HepG2 (cell line): ENCODE data around the gene MYH9.
"Not testable (repeated sequence)": the region's sequence is repeated elsewhere in the genome, so short reads cannot be mapped to it uniquely, and the experiment has no call there.

ENCODE experiments used
- ATM ChIP-seq: fragments of 450-650 bp; IDR thresholded peaks from 2 replicates; pipeline ENCODE4 v1.7.1; 2017; ENCODE audit warnings: mild to moderate bottlenecking, borderline replicate concordance
- CREB3 ChIP-seq: sonication (generic); formaldehyde crosslinking; IDR thresholded peaks from 2 replicates; pipeline ENCODE4 v1.5.0; 2020; ENCODE audit warnings: missing genetic modification reagents
- EP300 ChIP-seq, 3 experiments: sonication (generic) in 1 of 3; formaldehyde crosslinking in 1 of 3; IDR thresholded peaks; 2 replicates each; pipeline versions ENCODE4 v1.5.1 to v1.6.1; 2011 to 2020; ENCODE audit warnings: low read depth in 2 of 3, low read length in 2 of 3, borderline replicate concordance in 1 of 3, improper control_type of control experiment in 1 of 3, mild to moderate bottlenecking in 1 of 3, missing genetic modification reagents in 1 of 3, moderate library complexity in 1 of 3
- KDM1A ChIP-seq: IDR thresholded peaks from 2 replicates; pipeline ENCODE4 v1.6.1; 2016; ENCODE audit warnings: missing compliant biosample characterization
- MAZ ChIP-seq, 2 experiments: sonication (generic) in 1 of 2; formaldehyde crosslinking in 1 of 2; IDR thresholded peaks; 2 replicates each; pipeline versions ENCODE4 v1.5.0 to v1.6.1; 2012 to 2020; ENCODE audit warnings: low read depth in 2 of 2, mild to moderate bottlenecking in 2 of 2, borderline replicate concordance in 1 of 2, improper control_type of control experiment in 1 of 2, low read length in 1 of 2, missing genetic modification reagents in 1 of 2, moderate library complexity in 1 of 2
- MED1 ChIP-seq: sonication (generic); formaldehyde crosslinking; IDR thresholded peaks from 2 replicates; pipeline ENCODE4 v1.4.0; 2020; ENCODE audit warnings: missing genetic modification reagents
- ONECUT2 ChIP-seq: sonication (generic); formaldehyde crosslinking; IDR thresholded peaks from 2 replicates; pipeline ENCODE4 v1.4.0; 2020; ENCODE audit warnings: missing genetic modification reagents
- ZFP36 ChIP-seq: fragments of 150-350 bp; IDR thresholded peaks from 2 replicates; pipeline ENCODE4 v1.6.1; 2018; ENCODE audit warnings: borderline replicate concordance, low read length, low read depth; ENCODE audit not compliant: partially characterized antibody
- ZFP36L2 ChIP-seq: sonication (generic); formaldehyde crosslinking; IDR thresholded peaks from 2 replicates; pipeline ENCODE4 v1.4.0; 2020; ENCODE audit warnings: missing genetic modification reagents
- ZNF10 ChIP-seq: sonication (generic); formaldehyde crosslinking; IDR thresholded peaks from 2 replicates; pipeline ENCODE4 v1.4.0; 2020; ENCODE audit warnings: mild to moderate bottlenecking, low read depth, missing genetic modification reagents, borderline replicate concordance
- TF ChIP-seq, protein P1 (sequence below): sonication (generic); formaldehyde crosslinking; IDR thresholded peaks from 2 replicates; pipeline ENCODE4 v1.5.0; 2020; ENCODE audit warnings: mild to moderate bottlenecking, missing genetic modification reagents, moderate library complexity
- TF ChIP-seq, protein P2 (sequence below): sonication (generic); formaldehyde crosslinking; IDR thresholded peaks from 2 replicates; pipeline ENCODE4 v1.4.0; 2020; ENCODE audit warnings: missing genetic modification reagents, mild to moderate bottlenecking, borderline replicate concordance

DNA sequence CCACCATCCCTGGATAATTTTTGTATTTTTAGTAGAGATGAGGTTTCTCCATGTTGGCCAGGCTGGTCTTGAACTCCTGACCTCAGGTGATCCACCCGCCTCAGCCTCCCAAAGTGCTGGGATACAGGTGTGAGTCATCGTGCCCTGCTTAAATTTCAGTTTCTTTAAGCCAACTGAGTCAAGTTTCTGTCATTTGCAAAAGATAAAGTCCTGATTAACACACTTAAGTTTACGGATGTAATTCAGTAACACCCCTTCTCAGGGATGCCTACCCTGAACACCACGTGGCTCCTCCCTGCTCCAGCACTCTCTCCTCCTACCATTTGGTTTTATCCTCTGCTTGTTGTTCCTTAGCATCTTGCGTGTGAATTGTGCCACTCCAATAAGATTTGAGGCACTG is 36.7 kb upstream of the MYH9 start:
- TF ChIP-seq ZNF10 (CRISPR knock-in tag); MAZ (IDR thresholded peaks at IDR 0.05; ENCODE audit: borderline replicate concordance, low read depth, low read length); MAZ (CRISPR knock-in tag; IDR thresholded peaks at IDR 0.05; ENCODE audit: low read depth); ONECUT2; EP300 (IDR thresholded peaks at IDR 0.05; ENCODE audit: low read depth in 2 of 2, low read length in 2 of 2); EP300 (CRISPR knock-in tag; IDR thresholded peaks at IDR 0.05; ENCODE audit: borderline replicate concordance); CREB3 (CRISPR knock-in tag); KDM1A (CRISPR knock-in tag); ZFP36L2; ATM; ZFP36; MED1 (CRISPR knock-in tag): not testable (repeated sequence)
- TF ChIP-seq, protein P1, sequence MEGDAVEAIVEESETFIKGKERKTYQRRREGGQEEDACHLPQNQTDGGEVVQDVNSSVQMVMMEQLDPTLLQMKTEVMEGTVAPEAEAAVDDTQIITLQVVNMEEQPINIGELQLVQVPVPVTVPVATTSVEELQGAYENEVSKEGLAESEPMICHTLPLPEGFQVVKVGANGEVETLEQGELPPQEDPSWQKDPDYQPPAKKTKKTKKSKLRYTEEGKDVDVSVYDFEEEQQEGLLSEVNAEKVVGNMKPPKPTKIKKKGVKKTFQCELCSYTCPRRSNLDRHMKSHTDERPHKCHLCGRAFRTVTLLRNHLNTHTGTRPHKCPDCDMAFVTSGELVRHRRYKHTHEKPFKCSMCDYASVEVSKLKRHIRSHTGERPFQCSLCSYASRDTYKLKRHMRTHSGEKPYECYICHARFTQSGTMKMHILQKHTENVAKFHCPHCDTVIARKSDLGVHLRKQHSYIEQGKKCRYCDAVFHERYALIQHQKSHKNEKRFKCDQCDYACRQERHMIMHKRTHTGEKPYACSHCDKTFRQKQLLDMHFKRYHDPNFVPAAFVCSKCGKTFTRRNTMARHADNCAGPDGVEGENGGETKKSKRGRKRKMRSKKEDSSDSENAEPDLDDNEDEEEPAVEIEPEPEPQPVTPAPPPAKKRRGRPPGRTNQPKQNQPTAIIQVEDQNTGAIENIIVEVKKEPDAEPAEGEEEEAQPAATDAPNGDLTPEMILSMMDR = not testable (repeated sequence)
- TF ChIP-seq, protein P2, sequence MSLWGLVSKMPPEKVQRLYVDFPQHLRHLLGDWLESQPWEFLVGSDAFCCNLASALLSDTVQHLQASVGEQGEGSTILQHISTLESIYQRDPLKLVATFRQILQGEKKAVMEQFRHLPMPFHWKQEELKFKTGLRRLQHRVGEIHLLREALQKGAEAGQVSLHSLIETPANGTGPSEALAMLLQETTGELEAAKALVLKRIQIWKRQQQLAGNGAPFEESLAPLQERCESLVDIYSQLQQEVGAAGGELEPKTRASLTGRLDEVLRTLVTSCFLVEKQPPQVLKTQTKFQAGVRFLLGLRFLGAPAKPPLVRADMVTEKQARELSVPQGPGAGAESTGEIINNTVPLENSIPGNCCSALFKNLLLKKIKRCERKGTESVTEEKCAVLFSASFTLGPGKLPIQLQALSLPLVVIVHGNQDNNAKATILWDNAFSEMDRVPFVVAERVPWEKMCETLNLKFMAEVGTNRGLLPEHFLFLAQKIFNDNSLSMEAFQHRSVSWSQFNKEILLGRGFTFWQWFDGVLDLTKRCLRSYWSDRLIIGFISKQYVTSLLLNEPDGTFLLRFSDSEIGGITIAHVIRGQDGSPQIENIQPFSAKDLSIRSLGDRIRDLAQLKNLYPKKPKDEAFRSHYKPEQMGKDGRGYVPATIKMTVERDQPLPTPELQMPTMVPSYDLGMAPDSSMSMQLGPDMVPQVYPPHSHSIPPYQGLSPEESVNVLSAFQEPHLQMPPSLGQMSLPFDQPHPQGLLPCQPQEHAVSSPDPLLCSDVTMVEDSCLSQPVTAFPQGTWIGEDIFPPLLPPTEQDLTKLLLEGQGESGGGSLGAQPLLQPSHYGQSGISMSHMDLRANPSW (CRISPR knock-in tag) = not testable (repeated sequence)
